PC-3 (cell line): ENCODE results near the gene SP7. TPM values are rescaled to one million over a fixed set of nuclear protein-coding genes. Genes with fewer than 3 reads are reported as not detected.

Experiments used
- ATAC-seq: fragments of 200-7000 bp; cut with Tn5 transposase; 2 replicates; pipeline ENCODE4 v1.9.1; 2020; ENCODE audit warnings: mild to moderate bottlenecking, moderate library complexity
- BruUV-seq: library from RNA; stranded (reverse); fragments of 400-500 nt; replicated peaks from 2 replicates; lab custom pipeline; 2021; lab: Mats Ljungman, UMichigan
- CTCF ChIA-PET: fragments of 300-600 bp; sonication (Branson Sonifier 250); formaldehyde crosslinking; loops from one replicate; lab custom pipeline; 2022; ENCODE audit warnings: antibody characterized with exemption; lab: Charles Lee
- POLR2A ChIA-PET: fragments of 300-600 bp; sonication (Branson Sonifier 250); formaldehyde crosslinking; loops from one replicate; lab custom pipeline; 2022; ENCODE audit warnings: antibody characterized with exemption; ENCODE audit not compliant: unreplicated experiment; lab: Charles Lee
- DNase-seq: peaks from one replicate; pipeline ENCODE4 v3.0.0-alpha.2; 2015
- H2AFZ ChIP-seq: fragments of 300-600 bp; sonication (generic); 2 replicates; pipeline ENCODE4 v1.6.0; 2016; ENCODE audit warnings: antibody characterized with exemption, low read length
- H3F3A ChIP-seq: fragments of 300-600 bp; sonication (generic); one replicate; pipeline ENCODE4 v1.6.0; 2017; ENCODE audit warnings: antibody characterized with exemption, low read length, control low read depth, mild to moderate bottlenecking; ENCODE audit not compliant: unreplicated experiment
- H3K27ac ChIP-seq: fragments of 300-600 bp; sonication (generic); 2 replicates; pipeline ENCODE4 v1.5.1; 2016; ENCODE audit warnings: mild to moderate bottlenecking, low read length
- H3K27me3 ChIP-seq: fragments of 300-600 bp; sonication (generic); 2 replicates; pipeline ENCODE4 v1.6.1; 2016; ENCODE audit warnings: low read length, mixed read lengths
- H3K36me3 ChIP-seq: fragments of 300-600 bp; sonication (generic); 2 replicates; pipeline ENCODE4 v1.6.1; 2016; ENCODE audit warnings: low read depth, mixed run types, low read length, mixed read lengths
- H3K4me1 ChIP-seq: fragments of 300-600 bp; sonication (generic); 2 replicates; pipeline ENCODE4 v1.5.1; 2016; ENCODE audit warnings: low read length; ENCODE audit not compliant: insufficient read depth
- H3K4me2 ChIP-seq: fragments of 300-600 bp; sonication (generic); 2 replicates; pipeline ENCODE4 v1.6.0; 2016; ENCODE audit warnings: low read length
- H3K4me3 ChIP-seq: fragments of 300-600 bp; sonication (generic); 2 replicates; pipeline ENCODE4 v1.5.1; 2016; ENCODE audit warnings: mild to moderate bottlenecking, low read length, mixed read lengths
- H3K79me2 ChIP-seq: fragments of 300-600 bp; sonication (generic); 2 replicates; pipeline ENCODE4 v1.6.1; 2017; ENCODE audit warnings: low read length, mixed read lengths
- H3K9ac ChIP-seq: fragments of 300-600 bp; sonication (generic); 2 replicates; pipeline ENCODE4 v1.6.0; 2016; ENCODE audit warnings: mild to moderate bottlenecking, low read length
- H3K9me2 ChIP-seq: fragments of 300-600 bp; sonication (generic); replicated peaks from 2 replicates; pipeline ENCODE4 v1.6.1; 2016; ENCODE audit warnings: mixed run types, low read length, mixed read lengths
- H3K9me3 ChIP-seq: fragments of 300-600 bp; sonication (generic); 2 replicates; pipeline ENCODE4 v1.6.1; 2016; ENCODE audit warnings: low read length, mixed read lengths
- H4K20me1 ChIP-seq: fragments of 300-600 bp; sonication (generic); 2 replicates; pipeline ENCODE4 v1.6.1; 2016; ENCODE audit warnings: low read length, mixed read lengths
- EZH2 ChIP-seq: fragments of 300-600 bp; sonication (generic); IDR thresholded peaks from one replicate; pipeline ENCODE4 v1.6.1; 2017; ENCODE audit warnings: antibody characterized with exemption, mild to moderate bottlenecking, low read length; ENCODE audit not compliant: unreplicated experiment
- EZH2phosphoT487 ChIP-seq: fragments of 300-600 bp; sonication (generic); IDR thresholded peaks from 2 replicates; pipeline ENCODE4 v1.6.1; 2018; ENCODE audit warnings: mild to moderate bottlenecking, antibody characterized with exemption, low read length, borderline replicate concordance
- intact Hi-C: fragments of 100-400 bp; cut with micrococcal nuclease; formaldehyde crosslinking; loops from 2 replicates; pipeline ENCODE4 v1.9.0; 2023
- total RNA-seq: library from RNA; depleted of rRNA; stranded (reverse); fragments of >200 nt; gene quantifications from 2 replicates; pipeline ENCODE4 v1.2.3, GENCODE V29; 2014; rRNA removed
- TF ChIP-seq, protein P1 (sequence below): fragments of 300-600 bp; sonication (generic); conservative IDR thresholded peaks from 2 replicates; pipeline ENCODE4 v1.5.1; 2017; ENCODE audit warnings: antibody characterized with exemption, low read depth, mild to moderate bottlenecking, low read length

Gene SP7
- total RNA-seq, 1 experiment from 2014 or later = not detected

GRCh38 chr12:53277981-53278380 lies 58.2 kb downstream of the SP7 start:
- Histone ChIP-seq H3K27me3 (no peaks in the 10 kb centered on the region), H3K9me3 (no peaks in the 10 kb centered on the region), H3K9ac (no peak overlapping the region), H3K4me3 (no peak overlapping the region), H3K4me1 (no peaks in the 10 kb centered on the region), H3K36me3 (peaks cover 40% of the 10 kb centered on the region), H4K20me1 (no peaks in the 10 kb centered on the region), H2AFZ (no peak overlapping the region), H3K27ac (no peak overlapping the region), H3K9me2 (no peaks in the 10 kb centered on the region), H3F3A (no peaks in the 10 kb centered on the region), H3K4me2 (no peak overlapping the region), H3K79me2 (no peaks in the 10 kb centered on the region)
- ChIA-PET POLR2A (no interaction called here), CTCF (no interaction called here)
- intact Hi-C loops = no loop called here
- ATAC-seq (no peak), DNase-seq (no peak)
- TF ChIP-seq EZH2 (no peak), EZH2phosphoT487 (no peak)
- TF ChIP-seq, protein P1, sequence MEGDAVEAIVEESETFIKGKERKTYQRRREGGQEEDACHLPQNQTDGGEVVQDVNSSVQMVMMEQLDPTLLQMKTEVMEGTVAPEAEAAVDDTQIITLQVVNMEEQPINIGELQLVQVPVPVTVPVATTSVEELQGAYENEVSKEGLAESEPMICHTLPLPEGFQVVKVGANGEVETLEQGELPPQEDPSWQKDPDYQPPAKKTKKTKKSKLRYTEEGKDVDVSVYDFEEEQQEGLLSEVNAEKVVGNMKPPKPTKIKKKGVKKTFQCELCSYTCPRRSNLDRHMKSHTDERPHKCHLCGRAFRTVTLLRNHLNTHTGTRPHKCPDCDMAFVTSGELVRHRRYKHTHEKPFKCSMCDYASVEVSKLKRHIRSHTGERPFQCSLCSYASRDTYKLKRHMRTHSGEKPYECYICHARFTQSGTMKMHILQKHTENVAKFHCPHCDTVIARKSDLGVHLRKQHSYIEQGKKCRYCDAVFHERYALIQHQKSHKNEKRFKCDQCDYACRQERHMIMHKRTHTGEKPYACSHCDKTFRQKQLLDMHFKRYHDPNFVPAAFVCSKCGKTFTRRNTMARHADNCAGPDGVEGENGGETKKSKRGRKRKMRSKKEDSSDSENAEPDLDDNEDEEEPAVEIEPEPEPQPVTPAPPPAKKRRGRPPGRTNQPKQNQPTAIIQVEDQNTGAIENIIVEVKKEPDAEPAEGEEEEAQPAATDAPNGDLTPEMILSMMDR = no peak
- BruUV-seq = no TSS peak

Other genes with a start within 250 kb of the SP7 start
- gene IGFBP6, start 238.7 kb downstream of the SP7 start, total RNA-seq = 256 and 299 TPM in 2 replicates
- 0.07 and 0.86 TPM in 2 replicates for gene SOAT2, start 232.9 kb downstream of the SP7 start, total RNA-seq
- 12.3 and 12.8 TPM in 2 replicates for gene ZNF740, start 155.6 kb downstream of the SP7 start, total RNA-seq
- 21.5 and 23.8 TPM in 2 replicates for gene CSAD, start 155.4 kb downstream of the SP7 start, total RNA-seq
- gene ITGB7, start 129.1 kb downstream of the SP7 start, total RNA-seq = 1.9 and 3.4 TPM in 2 replicates
- 62.0 and 73.5 TPM in 2 replicates for gene RARG, start 104.1 kb downstream of the SP7 start, total RNA-seq
- gene ESPL1, start 68.1 kb downstream of the SP7 start, total RNA-seq = 31.6 and 37.3 TPM in 2 replicates
- 476 and 519 TPM in 2 replicates for gene PFDN5, start 40.8 kb downstream of the SP7 start, total RNA-seq
- gene MYG1, start 36.7 kb downstream of the SP7 start, total RNA-seq = 81.0 and 89.9 TPM in 2 replicates
- 53.5 and 55.8 TPM in 2 replicates for gene AAAS, start 14.7 kb downstream of the SP7 start, total RNA-seq
- 49.7 and 57.6 TPM in 2 replicates for gene SP1, start 43.8 kb upstream of the SP7 start, total RNA-seq
- 0.29 TPM in 1 of 2 replicates, not detected in the other for gene AMHR2, start 87.5 kb upstream of the SP7 start, total RNA-seq
- 54.2 and 60.9 TPM in 2 replicates for gene PRR13, start 105.4 kb upstream of the SP7 start, total RNA-seq
- 204 and 306 TPM in 2 replicates for gene PCBP2, start 115.7 kb upstream of the SP7 start, total RNA-seq
- 8.5 and 9.6 TPM in 2 replicates for gene MAP3K12, start 163.1 kb upstream of the SP7 start, total RNA-seq
- 82.0 and 98.9 TPM in 2 replicates for gene TARBP2, start 164.9 kb upstream of the SP7 start, total RNA-seq
- gene NPFF, start 171.1 kb upstream of the SP7 start, total RNA-seq = not detected in 2 replicates